ENCODE data around the gene FURIN. TPM values are rescaled to one million over a fixed set of nuclear protein-coding genes. Genes with fewer than 3 reads are reported as not detected.

The FURIN gene
- total RNA-seq, 4 donors from 2014 or later, result 61.6 to 120 (median 100) TPM

DNA sequence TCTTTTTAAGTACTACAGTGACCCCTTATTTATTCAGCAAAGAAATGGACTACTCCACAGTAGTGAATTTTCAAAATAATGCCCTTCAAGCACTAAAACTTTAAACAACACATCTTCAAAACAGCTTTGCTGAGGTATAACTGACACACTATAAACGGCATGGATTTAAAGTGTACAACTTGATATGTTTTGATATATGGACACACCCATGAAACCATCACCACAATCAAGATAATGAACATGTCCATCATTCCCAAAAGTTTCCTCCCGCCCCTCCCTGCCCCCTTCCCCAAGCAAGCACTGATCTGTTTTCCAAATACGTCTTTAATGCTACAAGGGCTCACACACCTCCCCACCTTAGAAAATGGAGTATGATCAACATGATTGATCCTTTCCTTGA is 1.6 kb upstream of the FURIN start:
- Histone ChIP-seq H3K27me3 (no peaks in the 10 kb centered on the region), H3K4me3 (no peak overlapping the region), H3K27ac (no peak overlapping the region), H3K36me3 (no peaks in the 10 kb centered on the region), H3K9me3 (no peaks in the 10 kb centered on the region), H3K4me1 (peaks cover 59% of the 10 kb centered on the region)
- 72% methylated on average over 3 of the region's 3 CpGs for WGBS
- TF ChIP-seq POLR2AphosphoS5 (IDR thresholded peaks at IDR 0.05), result no peak
- TF ChIP-seq, protein P1, sequence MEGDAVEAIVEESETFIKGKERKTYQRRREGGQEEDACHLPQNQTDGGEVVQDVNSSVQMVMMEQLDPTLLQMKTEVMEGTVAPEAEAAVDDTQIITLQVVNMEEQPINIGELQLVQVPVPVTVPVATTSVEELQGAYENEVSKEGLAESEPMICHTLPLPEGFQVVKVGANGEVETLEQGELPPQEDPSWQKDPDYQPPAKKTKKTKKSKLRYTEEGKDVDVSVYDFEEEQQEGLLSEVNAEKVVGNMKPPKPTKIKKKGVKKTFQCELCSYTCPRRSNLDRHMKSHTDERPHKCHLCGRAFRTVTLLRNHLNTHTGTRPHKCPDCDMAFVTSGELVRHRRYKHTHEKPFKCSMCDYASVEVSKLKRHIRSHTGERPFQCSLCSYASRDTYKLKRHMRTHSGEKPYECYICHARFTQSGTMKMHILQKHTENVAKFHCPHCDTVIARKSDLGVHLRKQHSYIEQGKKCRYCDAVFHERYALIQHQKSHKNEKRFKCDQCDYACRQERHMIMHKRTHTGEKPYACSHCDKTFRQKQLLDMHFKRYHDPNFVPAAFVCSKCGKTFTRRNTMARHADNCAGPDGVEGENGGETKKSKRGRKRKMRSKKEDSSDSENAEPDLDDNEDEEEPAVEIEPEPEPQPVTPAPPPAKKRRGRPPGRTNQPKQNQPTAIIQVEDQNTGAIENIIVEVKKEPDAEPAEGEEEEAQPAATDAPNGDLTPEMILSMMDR (IDR thresholded peaks at IDR 0.05), result no peak
- no peak for TF ChIP-seq POLR2A (IDR thresholded peaks at IDR 0.05)
- no peak for TF ChIP-seq EP300 (IDR thresholded peaks at IDR 0.05)
- no peak for DNase-seq (ENCODE audit: low spot score in 2 of 2)

DNA sequence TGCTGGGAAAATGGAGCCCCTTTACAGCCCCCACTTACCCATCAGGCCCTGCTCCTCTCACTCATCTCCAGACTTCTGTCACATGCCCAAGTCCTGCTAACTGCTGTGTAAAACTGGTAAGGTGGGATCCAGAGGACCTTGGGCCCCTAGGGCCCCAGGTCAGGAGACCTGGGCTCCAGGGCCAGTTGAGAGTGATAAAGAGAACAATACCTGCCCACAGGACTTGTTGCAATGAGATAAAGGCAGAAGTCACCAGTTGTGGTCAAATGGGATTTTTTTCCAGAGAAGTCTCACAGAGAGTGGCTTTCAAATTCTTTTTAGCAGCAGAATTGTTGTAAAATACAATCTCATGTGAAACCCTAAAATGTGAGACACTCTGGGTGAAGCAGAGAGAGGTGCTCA is 753 bp downstream of the FURIN start:
- Histone ChIP-seq H3K27ac (peak overlapping the region; percentile 97), H3K36me3 (no peaks in the 10 kb centered on the region), H3K9me3 (no peaks in the 10 kb centered on the region), H3K27me3 (no peaks in the 10 kb centered on the region), H3K4me1 (peaks cover 67% of the 10 kb centered on the region), H3K4me3 (peak overlapping the region; percentile 81)
- DNase-seq (ENCODE audit: low spot score in 2 of 2), result no peak
- TF ChIP-seq EP300 (IDR thresholded peaks at IDR 0.05), result no peak
- TF ChIP-seq, protein P1 (IDR thresholded peaks at IDR 0.05), result no peak
- TF ChIP-seq POLR2AphosphoS5 (IDR thresholded peaks at IDR 0.05), result no peak
- TF ChIP-seq POLR2A (IDR thresholded peaks at IDR 0.05), result no peak

DNA sequence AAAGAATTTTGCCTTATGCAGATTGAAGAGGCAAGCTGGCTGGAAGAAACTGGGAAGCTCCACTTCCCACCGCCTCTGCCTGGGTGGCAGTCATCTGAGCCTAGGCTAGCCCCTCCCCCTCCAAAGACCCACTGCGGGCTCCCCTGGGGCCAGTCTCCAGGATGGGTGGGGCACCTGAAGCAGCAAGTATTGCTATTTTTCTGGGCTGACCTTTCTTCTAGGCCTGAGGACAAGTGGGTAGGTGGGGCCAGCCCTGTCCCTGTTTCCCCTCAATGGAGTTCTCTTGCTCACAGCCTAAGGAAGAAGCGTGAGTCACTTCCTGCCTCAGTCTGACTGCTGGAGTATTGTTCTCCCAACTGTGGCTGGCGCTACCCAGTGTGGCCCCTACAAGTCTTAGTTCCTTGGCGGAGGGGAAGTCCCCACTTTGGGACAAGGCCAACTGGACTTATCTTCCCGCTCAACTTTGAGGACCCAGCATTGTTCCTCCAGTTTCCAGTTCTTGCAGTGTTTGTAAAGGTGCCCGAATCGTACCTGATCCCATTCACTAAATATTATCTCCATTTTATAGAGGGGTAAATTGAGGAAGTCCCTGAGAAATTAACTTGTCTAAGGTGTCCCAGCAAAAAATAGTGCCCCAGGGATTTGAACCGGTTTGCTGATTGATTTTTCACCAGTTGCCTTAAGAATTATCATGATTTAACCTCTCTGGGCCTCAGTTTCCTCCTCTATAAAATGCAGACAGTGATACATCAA is 1.4 kb downstream of the FURIN start:
- Histone ChIP-seq H3K4me3 (peak overlapping the region; percentile 81), H3K36me3 (no peaks in the 10 kb centered on the region), H3K27ac (peak overlapping the region; percentile 97), H3K27me3 (no peaks in the 10 kb centered on the region), H3K4me1 (peaks cover 71% of the 10 kb centered on the region), H3K9me3 (no peaks in the 10 kb centered on the region)
- no peak for DNase-seq (ENCODE audit: low spot score in 2 of 2)
- TF ChIP-seq EP300 (IDR thresholded peaks at IDR 0.05), result no peak
- peak in 2 of 3 donors; percentile 48 to 64 for TF ChIP-seq POLR2AphosphoS5 (IDR thresholded peaks at IDR 0.05)
- TF ChIP-seq POLR2A (IDR thresholded peaks at IDR 0.05), result no peak
- TF ChIP-seq, protein P1 (IDR thresholded peaks at IDR 0.05), result no peak
- WGBS, result 35% methylated on average over 8 of the region's 9 CpGs

DNA sequence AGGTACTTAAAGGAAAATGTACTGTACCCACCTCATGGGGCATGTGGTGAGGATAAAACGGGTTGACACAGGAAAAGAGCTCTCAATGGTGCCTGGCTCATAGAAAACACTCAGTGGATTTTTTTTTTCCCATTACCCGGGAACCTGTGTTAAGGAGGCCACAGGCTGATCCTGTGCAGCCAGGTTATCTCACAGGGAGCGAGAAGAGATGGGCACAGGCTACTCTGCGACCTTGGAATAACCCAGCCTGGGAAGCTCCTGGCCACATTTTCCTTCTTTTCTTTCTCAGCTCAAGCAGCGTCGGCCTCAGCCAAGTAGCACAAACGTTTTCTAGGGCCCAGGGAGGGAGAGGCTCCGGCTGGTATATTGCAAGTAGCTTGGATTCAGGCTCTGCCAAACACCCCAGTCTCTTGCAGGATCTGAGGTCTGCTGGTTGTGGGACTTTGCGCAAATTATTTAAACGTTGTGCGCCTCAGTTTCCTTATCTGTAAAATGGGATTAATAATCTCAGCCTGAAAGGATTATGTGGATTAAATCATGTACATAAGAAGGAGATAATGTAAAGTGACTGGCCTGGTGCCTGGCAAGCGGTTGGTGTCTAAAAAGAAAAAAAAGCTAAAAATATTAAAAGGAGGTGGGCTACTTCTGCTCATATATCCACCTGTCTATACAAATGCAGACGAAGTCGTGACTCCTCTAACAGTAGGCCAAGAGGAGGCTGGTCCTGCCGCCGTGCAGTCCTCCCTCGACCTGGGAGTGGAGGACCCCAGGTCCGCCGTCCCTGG is 2.2 kb downstream of the FURIN start:
- Histone ChIP-seq H3K27ac (peak overlapping the region; percentile 97), H3K4me3 (peak overlapping the region; percentile 81), H3K27me3 (no peaks in the 10 kb centered on the region), H3K9me3 (no peaks in the 10 kb centered on the region), H3K36me3 (peaks cover 3% of the 10 kb centered on the region), H3K4me1 (peaks cover 71% of the 10 kb centered on the region)
- WGBS, result 24% methylated on average over 19 of the region's 19 CpGs
- TF ChIP-seq POLR2A (IDR thresholded peaks at IDR 0.05), result no peak
- TF ChIP-seq POLR2AphosphoS5 (IDR thresholded peaks at IDR 0.05), result no peak
- no peak for TF ChIP-seq EP300 (IDR thresholded peaks at IDR 0.05)
- TF ChIP-seq, protein P1 (IDR thresholded peaks at IDR 0.05), result no peak
- no peak for DNase-seq (ENCODE audit: low spot score in 2 of 2)

DNA sequence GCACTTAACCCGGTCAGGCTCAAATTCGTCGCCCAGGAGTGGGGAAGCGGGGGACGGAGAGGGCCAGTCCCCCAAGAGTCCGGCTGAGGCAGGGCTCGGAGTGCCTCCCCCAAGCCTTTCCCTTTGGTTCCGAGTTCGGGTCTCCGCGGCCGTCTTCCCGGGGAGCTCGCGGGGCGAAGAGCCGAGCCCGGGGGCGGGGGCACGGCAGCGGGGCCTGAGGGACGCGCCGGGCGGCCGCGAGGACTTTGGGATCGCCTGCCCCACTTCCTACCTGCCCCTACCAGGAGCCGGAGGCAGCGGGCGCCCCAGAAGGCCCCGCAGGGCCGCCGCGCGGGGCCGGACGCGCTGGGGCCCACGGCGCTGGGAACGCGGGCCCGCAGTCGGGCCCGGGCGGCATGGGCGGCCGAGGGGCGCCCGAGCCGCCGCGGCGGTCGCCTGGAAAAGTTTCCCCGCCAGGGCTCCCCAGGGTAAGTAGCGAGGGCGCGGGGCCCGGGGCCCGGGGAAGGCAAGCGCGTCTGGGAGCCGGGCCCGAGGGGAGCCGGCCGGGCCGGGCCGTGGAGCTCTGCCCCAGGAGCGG is 2.8 kb downstream of the FURIN start:
- H3K4me3 ChIP-seq, result peak overlapping the region; percentile 81
- H3K36me3 ChIP-seq, result peaks cover 10% of the 10 kb centered on the region
- H3K27ac ChIP-seq, result peak overlapping the region; percentile 97
- no peak for TF ChIP-seq POLR2AphosphoS5 (IDR thresholded peaks at IDR 0.05)
- TF ChIP-seq POLR2A (IDR thresholded peaks at IDR 0.05), result no peak
- TF ChIP-seq, protein P1 (IDR thresholded peaks at IDR 0.05), result no peak
- peaks cover 71% of the 10 kb centered on the region for H3K4me1 ChIP-seq
- no peaks in the 10 kb centered on the region for H3K9me3 ChIP-seq
- no peaks in the 10 kb centered on the region for H3K27me3 ChIP-seq
- WGBS, result 17% methylated on average over 1 of the region's 71 CpGs
- DNase-seq (ENCODE audit: low spot score in 2 of 2), result no peak
